GM23338 (cell line): ENCODE measurements around the gene ENPP5. TPM values are rescaled to one million over a fixed set of nuclear protein-coding genes. Genes with fewer than 3 reads are reported as not detected.

Source experiments
- ATAC-seq: fragments of 200-7000 bp; cut with Tn5 transposase; 3 replicates; pipeline ENCODE4 v1.9.1; 2020
- DNase-seq: peaks from one replicate; pipeline ENCODE4 v3.0.0-alpha.2; 2015; ENCODE audit warnings: low spot score
- H2AFZ ChIP-seq: fragments of 200-600 bp; sonication (generic); 2 replicates; pipeline ENCODE4 v1.8.0; 2016; ENCODE audit warnings: antibody characterized with exemption, mild to moderate bottlenecking, moderate library complexity
- H3F3A ChIP-seq: fragments of 200-600 bp; sonication (generic); replicated peaks from 2 replicates; pipeline ENCODE4 v1.8.0; 2017; ENCODE audit warnings: antibody characterized with exemption, mixed run types, low read depth
- H3K27ac ChIP-seq: fragments of 200-600 bp; sonication (generic); 2 replicates; pipeline ENCODE4 v1.6.1; 2016; ENCODE audit warnings: low read depth
- H3K27me3 ChIP-seq: fragments of 200-600 bp; sonication (generic); 2 replicates; pipeline ENCODE4 v1.8.0; 2016; ENCODE audit warnings: mild to moderate bottlenecking, mixed run types, moderate library complexity; ENCODE audit not compliant: insufficient read depth
- H3K36me3 ChIP-seq: fragments of 200-600 bp; sonication (generic); 2 replicates; pipeline ENCODE4 v1.8.0; 2016; ENCODE audit warnings: mild to moderate bottlenecking; ENCODE audit not compliant: insufficient read depth
- H3K4me1 ChIP-seq: fragments of 200-600 bp; sonication (generic); 2 replicates; pipeline ENCODE4 v1.8.0; 2016; ENCODE audit warnings: mild to moderate bottlenecking, moderate library complexity; ENCODE audit not compliant: insufficient read depth
- H3K4me2 ChIP-seq: fragments of 200-600 bp; sonication (generic); 2 replicates; pipeline ENCODE4 v1.7.1; 2017; ENCODE audit warnings: mixed run types
- H3K4me3 ChIP-seq: fragments of 200-600 bp; sonication (generic); 2 replicates; pipeline ENCODE4 v1.6.1; 2016; ENCODE audit warnings: mixed run types
- H3K79me2 ChIP-seq: fragments of 200-600 bp; sonication (generic); replicated peaks from 2 replicates; pipeline ENCODE4 v1.8.0; 2017; ENCODE audit warnings: mild to moderate bottlenecking; ENCODE audit not compliant: insufficient read depth
- H3K9me2 ChIP-seq: fragments of 200-600 bp; sonication (generic); 2 replicates; pipeline ENCODE4 v1.8.0; 2017; ENCODE audit not compliant: insufficient read depth
- H4K20me1 ChIP-seq: fragments of 200-600 bp; sonication (generic); replicated peaks from 2 replicates; pipeline ENCODE4 v1.8.0; 2017; ENCODE audit warnings: mild to moderate bottlenecking; ENCODE audit not compliant: insufficient read depth
- H3K27ac Mint-ChIP-seq: 2 replicates; pipeline ENCODE4 v1.8.0; 2020; ENCODE audit warnings: inconsistent platforms, mild to moderate bottlenecking, moderate library complexity, mixed read lengths
- H3K27me3 Mint-ChIP-seq: 3 replicates; pipeline ENCODE4 v1.8.0; 2022; ENCODE audit warnings: low read depth, mild to moderate bottlenecking, moderate library complexity, mixed read lengths, inconsistent platforms; ENCODE audit not compliant: insufficient read depth, poor library complexity
- H3K36me3 Mint-ChIP-seq: 3 replicates; pipeline ENCODE4 v1.8.0; 2021; ENCODE audit warnings: low read depth, mild to moderate bottlenecking, inconsistent platforms, moderate library complexity, mixed read lengths
- H3K4me1 Mint-ChIP-seq: 3 replicates; pipeline ENCODE4 v1.8.0; 2020; ENCODE audit warnings: mild to moderate bottlenecking, inconsistent platforms, mixed read lengths
- H3K4me3 Mint-ChIP-seq: 3 replicates; pipeline ENCODE4 v1.8.0; 2021; ENCODE audit warnings: moderate library complexity, mild to moderate bottlenecking, inconsistent platforms, mixed read lengths
- H3K9me3 Mint-ChIP-seq: 3 replicates; pipeline ENCODE4 v1.8.0; 2020; ENCODE audit warnings: moderate library complexity, mild to moderate bottlenecking, inconsistent platforms, mixed read lengths
- CREB1 ChIP-seq: fragments of 250-450 bp; sonication (Bioruptor Pico); IDR thresholded peaks from 2 replicates; pipeline ENCODE4 v1.5.0; 2020; ENCODE audit warnings: low read depth, mild to moderate bottlenecking, moderate library complexity
- EZH2 ChIP-seq: fragments of 200-600 bp; sonication (generic); IDR thresholded peaks from one replicate; pipeline ENCODE4 v1.8.0; 2017; ENCODE audit warnings: antibody characterized with exemption, mild to moderate bottlenecking, low read depth; ENCODE audit not compliant: unreplicated experiment
- EZH2phosphoT487 ChIP-seq: fragments of 200-600 bp; sonication (generic); IDR thresholded peaks from one replicate; pipeline ENCODE4 v1.8.1; 2018; ENCODE audit warnings: antibody characterized with exemption; ENCODE audit not compliant: unreplicated experiment
- JUNB ChIP-seq: IDR thresholded peaks from one replicate; pipeline ENCODE4 v1.6.1; 2016; ENCODE audit warnings: antibody characterized with exemption; ENCODE audit not compliant: unreplicated experiment
- POLR2AphosphoS5 ChIP-seq: IDR thresholded peaks from 2 replicates; pipeline ENCODE4 v1.6.1; 2016; ENCODE audit warnings: antibody characterized with exemption, low read depth
- REST ChIP-seq: IDR thresholded peaks from one replicate; pipeline ENCODE4 v1.6.1; 2018; ENCODE audit warnings: antibody characterized with exemption; ENCODE audit not compliant: unreplicated experiment
- STAT1 ChIP-seq: IDR thresholded peaks from one replicate; pipeline ENCODE4 v1.6.1; 2016; ENCODE audit warnings: antibody characterized with exemption; ENCODE audit not compliant: unreplicated experiment
- ZNF114 ChIP-seq: fragments of 250-450 bp; sonication (Bioruptor Pico); IDR thresholded peaks from 2 replicates; pipeline ENCODE4 v1.5.0; 2020; ENCODE audit warnings: mild to moderate bottlenecking, moderate library complexity
- ZNF331 ChIP-seq: fragments of 250-450 bp; sonication (Bioruptor Pico); IDR thresholded peaks from 2 replicates; pipeline ENCODE4 v1.5.0; 2020; ENCODE audit warnings: low read depth, mild to moderate bottlenecking, moderate library complexity
- ZNF462 ChIP-seq: fragments of 250-450 bp; sonication (Bioruptor Pico); IDR thresholded peaks from 2 replicates; pipeline ENCODE4 v1.5.0; 2020; ENCODE audit warnings: mild to moderate bottlenecking, moderate library complexity
- polyA plus RNA-seq: library from polyadenylated mRNA; unstranded; fragments of >200 nt; fragmentation: Nextera tagmentation; extraction: Ambion mirVana; gene quantifications from 2 replicates; pipeline ENCODE4 v1.2.1, GENCODE V29; 2016
- total RNA-seq: library from RNA; depleted of rRNA; stranded (reverse); fragments of >200 nt; shearing (Covaris generic); gene quantifications from 2 replicates; pipeline ENCODE4 v1.2.3, GENCODE V29; 2014
- TF ChIP-seq, protein P1 (sequence below), 2 experiments: fragments of 200-600 bp in 1 of 2; sonication (generic) in 1 of 2; conservative IDR thresholded peaks; 2 replicates each; pipeline versions ENCODE4 v1.5.1 to v1.6.1; 2016 to 2017; ENCODE audit warnings: antibody characterized with exemption in 2 of 2, low read depth in 2 of 2, mild to moderate bottlenecking in 2 of 2, moderate library complexity in 1 of 2

The ENPP5 gene
- total and polyA plus RNA-seq, 2 experiments from 2014 or later: 8.5 to 13.0 TPM

DNA sequence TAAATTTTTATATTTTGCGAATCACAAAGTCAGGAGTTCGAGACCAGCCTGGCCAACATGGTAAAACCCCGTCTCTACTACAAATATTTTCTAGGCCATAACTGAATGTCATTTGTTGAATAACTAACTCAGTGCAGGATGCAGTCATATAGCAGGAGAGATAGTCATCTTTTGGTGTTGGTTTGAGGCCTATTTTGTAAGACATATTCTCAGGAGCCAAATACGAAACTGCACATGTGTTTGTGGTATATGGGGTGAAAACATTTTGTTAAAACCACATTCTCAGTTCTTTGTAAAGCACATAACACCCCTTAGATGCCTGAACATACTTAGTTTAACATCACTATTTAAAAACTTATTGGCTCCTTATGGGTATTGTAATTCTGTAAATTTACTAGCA lies 4.7 kb upstream of the ENPP5 start (continued):
- TF ChIP-seq REST: no peak

DNA sequence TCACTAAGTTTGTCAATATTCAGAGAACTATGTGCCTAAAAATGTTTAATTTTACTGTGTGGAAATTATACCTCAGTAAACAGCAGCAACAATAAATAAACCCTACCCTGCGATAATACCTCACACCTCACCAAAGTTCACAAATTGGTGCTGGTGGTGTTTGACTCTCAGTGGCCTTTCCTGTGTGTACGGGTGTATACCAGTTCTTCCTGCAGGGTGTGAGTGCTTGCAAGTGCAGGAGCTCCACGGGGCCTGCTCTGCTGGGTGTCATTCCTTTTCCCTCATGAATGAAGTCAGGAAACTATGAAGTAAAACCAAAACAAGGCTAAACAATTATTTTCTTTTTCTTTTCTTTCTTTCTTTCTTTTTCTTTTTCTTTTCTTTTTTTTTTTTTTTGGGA lies 4.1 kb upstream of the ENPP5 start:
- Mint-ChIP-seq H3K4me3 (no peak overlapping the region), H3K36me3 (no peaks in the 10 kb centered on the region), H3K27ac (no peak overlapping the region), H3K4me1 (peaks cover 13% of the 10 kb centered on the region), H3K9me3 (no peaks in the 10 kb centered on the region), H3K27me3 (peaks cover 4% of the 10 kb centered on the region)
- H3K36me3 ChIP-seq: no peaks in the 10 kb centered on the region
- peaks cover 4% of the 10 kb centered on the region; the same call in 1 of the 2 replicates for H3K9me2 ChIP-seq
- H3K27me3 ChIP-seq: no peaks in the 10 kb centered on the region
- ATAC-seq (no peak), DNase-seq (no peak)
- no peaks in the 10 kb centered on the region for H3F3A ChIP-seq
- H3K79me2 ChIP-seq: peaks cover 5% of the 10 kb centered on the region
- H3K27ac ChIP-seq: no peak overlapping the region
- no peaks in the 10 kb centered on the region for H4K20me1 ChIP-seq
- no peak overlapping the region for H3K4me3 ChIP-seq
- peaks cover 8% of the 10 kb centered on the region for H3K4me1 ChIP-seq
- H3K4me2 ChIP-seq: no peak overlapping the region
- H2AFZ ChIP-seq: no peak overlapping the region
- TF ChIP-seq JUNB (no peak), ZNF462 (CRISPR knock-in tag) (no peak), POLR2AphosphoS5 (no peak), ZNF331 (CRISPR knock-in tag) (no peak), EZH2 (no peak), STAT1 (no peak), EZH2phosphoT487 (no peak), REST (no peak), ZNF114 (CRISPR knock-in tag) (no peak), CREB1 (CRISPR knock-in tag) (no peak)
- TF ChIP-seq, protein P1, sequence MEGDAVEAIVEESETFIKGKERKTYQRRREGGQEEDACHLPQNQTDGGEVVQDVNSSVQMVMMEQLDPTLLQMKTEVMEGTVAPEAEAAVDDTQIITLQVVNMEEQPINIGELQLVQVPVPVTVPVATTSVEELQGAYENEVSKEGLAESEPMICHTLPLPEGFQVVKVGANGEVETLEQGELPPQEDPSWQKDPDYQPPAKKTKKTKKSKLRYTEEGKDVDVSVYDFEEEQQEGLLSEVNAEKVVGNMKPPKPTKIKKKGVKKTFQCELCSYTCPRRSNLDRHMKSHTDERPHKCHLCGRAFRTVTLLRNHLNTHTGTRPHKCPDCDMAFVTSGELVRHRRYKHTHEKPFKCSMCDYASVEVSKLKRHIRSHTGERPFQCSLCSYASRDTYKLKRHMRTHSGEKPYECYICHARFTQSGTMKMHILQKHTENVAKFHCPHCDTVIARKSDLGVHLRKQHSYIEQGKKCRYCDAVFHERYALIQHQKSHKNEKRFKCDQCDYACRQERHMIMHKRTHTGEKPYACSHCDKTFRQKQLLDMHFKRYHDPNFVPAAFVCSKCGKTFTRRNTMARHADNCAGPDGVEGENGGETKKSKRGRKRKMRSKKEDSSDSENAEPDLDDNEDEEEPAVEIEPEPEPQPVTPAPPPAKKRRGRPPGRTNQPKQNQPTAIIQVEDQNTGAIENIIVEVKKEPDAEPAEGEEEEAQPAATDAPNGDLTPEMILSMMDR (conservative IDR thresholded peaks at IDR 0.05; ENCODE audit: low read depth in 2 of 2): no peak
